GM12891 (cell line): ENCODE measurements around the gene HDAC4.

ENCODE experiments used
- PAX5 ChIP-seq: IDR thresholded peaks from 2 replicates; pipeline ENCODE4 v1.6.1; 2011; ENCODE audit warnings: low read length, moderate library complexity, mild to moderate bottlenecking; ENCODE audit not compliant: insufficient read depth, severe bottlenecking
- POLR2A ChIP-seq: IDR thresholded peaks from 2 replicates; pipeline ENCODE4 v1.6.1; 2011; ENCODE audit warnings: low read depth, low read length, control low read depth
- POLR2AphosphoS5 ChIP-seq: IDR thresholded peaks from 2 replicates; pipeline ENCODE4 v1.6.1; 2011; ENCODE audit warnings: low read depth, low read length, control low read depth
- SPI1 ChIP-seq: IDR thresholded peaks from 2 replicates; pipeline ENCODE4 v1.6.1; 2011; ENCODE audit warnings: low read depth, low read length, control low read depth
- TAF1 ChIP-seq: IDR thresholded peaks from 2 replicates; pipeline ENCODE4 v1.6.1; 2011; ENCODE audit warnings: low read depth, low read length, control low read depth

DNA sequence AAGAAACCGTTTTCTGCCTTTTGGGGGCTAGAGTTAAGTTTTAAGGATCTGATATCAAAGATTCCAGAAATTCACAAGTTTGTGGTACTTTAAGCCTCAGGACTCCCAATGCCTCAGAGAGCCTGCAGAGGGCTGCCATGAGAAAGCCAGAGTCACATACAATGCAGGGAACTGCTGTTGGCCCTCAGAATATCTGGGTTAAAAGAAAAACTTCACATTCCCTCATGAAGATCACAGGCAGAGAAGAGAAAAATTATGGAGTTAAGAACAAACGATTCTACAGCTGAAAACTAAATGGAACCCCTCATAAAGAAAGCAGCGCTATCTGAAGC, 39.5 kb downstream of the HDAC4 start:
- TF ChIP-seq POLR2A (no peak), PAX5 (no peak), TAF1 (no peak), POLR2AphosphoS5 (no peak), SPI1 (no peak)
